GM13976 (cell line): Measurements from ENCODE around the gene TMEM79.
A peak's percentile ranks its signal among the peaks of the same experiment; 100 is the strongest.

ENCODE experiments used
- DNase-seq: peaks from one replicate; pipeline ENCODE4 v3.0.0; 2012; ENCODE audit warnings: low spot score
- CTCF ChIP-seq: IDR thresholded peaks from 2 replicates; pipeline ENCODE4 v1.5.1; 2012; ENCODE audit warnings: borderline replicate concordance, mild to moderate bottlenecking; ENCODE audit not compliant: insufficient read depth; ENCODE audit errors: extremely low read depth, missing control alignments, control extremely low read depth
- in situ Hi-C: fragments of 300-500 bp; cut with MboI; formaldehyde crosslinking; loops from one replicate; pipeline ENCODE4 v1.12.0; 2022; ENCODE audit warnings: low sequenced_read_pairs, mixed read lengths, inconsistent platforms; ENCODE audit not compliant: unreplicated experiment

TMEM79 gene

GRCh38 chr1:156248323-156248683 is 35.8 kb upstream of the TMEM79 start:
- DNase-seq: no peak
- in situ Hi-C loops: no loop called here
- no peak for TF ChIP-seq CTCF

DNA sequence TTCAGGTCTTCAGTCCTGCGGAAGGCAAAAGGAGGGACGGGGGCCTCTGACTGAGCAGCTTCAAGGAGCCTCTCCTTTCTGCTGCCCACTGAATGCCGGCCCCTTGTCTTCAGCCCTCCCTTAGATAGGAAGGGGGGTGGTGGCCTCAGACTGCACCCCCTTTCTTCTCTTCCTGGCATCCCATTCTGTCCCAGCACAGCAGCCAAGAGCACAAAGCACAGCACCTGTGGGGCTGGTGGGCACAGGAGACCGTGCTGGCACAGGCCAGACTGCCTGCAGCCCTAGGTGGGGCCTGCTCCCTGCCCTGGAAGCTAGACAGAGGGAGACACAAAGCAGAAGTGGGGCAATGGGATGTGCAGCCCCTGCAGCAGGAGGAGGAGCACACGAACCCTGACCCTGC is 34.5 kb upstream of the TMEM79 start:
- no peak for TF ChIP-seq CTCF
- in situ Hi-C loops: no loop called here

DNA sequence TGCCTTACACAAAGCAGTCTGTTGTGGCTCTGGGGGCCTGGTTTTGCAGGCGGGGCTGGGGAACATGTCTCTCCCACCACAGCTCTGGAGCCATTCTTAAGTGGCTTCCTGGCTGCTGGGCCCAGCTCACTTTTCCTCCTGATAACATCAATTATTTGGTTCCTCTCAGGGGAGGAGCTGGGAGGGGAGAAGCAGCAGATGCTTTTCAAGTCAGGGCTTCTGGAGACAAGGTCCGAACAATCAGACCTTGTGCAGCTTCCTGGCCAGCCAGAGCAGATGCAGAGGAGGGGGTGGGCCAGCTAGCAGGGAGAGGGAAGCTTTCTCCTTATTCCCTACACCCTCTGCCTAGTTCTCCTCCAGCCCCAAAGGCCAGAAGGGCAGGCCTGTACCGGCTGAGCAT is 32.6 kb upstream of the TMEM79 start:
- in situ Hi-C loops: no loop called here
- TF ChIP-seq CTCF: no peak
- DNase-seq: no peak

More for the DNA sequence above, 34.5 kb upstream of the TMEM79 start:
- no peak for DNase-seq

- TF ChIP-seq CTCF: no peak
- in situ Hi-C loops: no loop called here
- no peak for DNase-seq
Observed at GRCh38 chr1:156253634-156254033, 30.5 kb upstream of the TMEM79 start.

GRCh38 chr1:156257711-156258110 is 26.4 kb upstream of the TMEM79 start:
- no peak for DNase-seq
- TF ChIP-seq CTCF: no peak
- in situ Hi-C loops: no loop called here

GRCh38 chr1:156258859-156259258 is 25.3 kb upstream of the TMEM79 start:
- TF ChIP-seq CTCF: no peak
- in situ Hi-C loops: no loop called here
- DNase-seq: no peak

GRCh38 chr1:156259805-156260204 is 24.3 kb upstream of the TMEM79 start:
- DNase-seq: no peak
- in situ Hi-C loops: no loop called here
- peak; percentile 11 for TF ChIP-seq CTCF
